A549 (cell line): ENCODE results near the gene NAA60. TPM values are rescaled to one million over a fixed set of nuclear protein-coding genes. Genes with fewer than 3 reads are reported as not detected.

Experiments
- ATAC-seq, 2 experiments: fragments of 200-7000 bp in 1 of 2; fragments of >200 bp in 1 of 2; cut with Nextera tagmentation in 1 of 2; cut with Tn5 transposase in 1 of 2; 3 replicates each; pipeline versions ENCODE4 v1.8.0 to v1.9.1; 2018 to 2020; ENCODE audit warnings: mild to moderate bottlenecking in 1 of 2, moderate library complexity in 1 of 2
- CTCF ChIA-PET: fragments of 300-600 bp; sonication (Branson Sonifier 250); formaldehyde crosslinking; extraction: SDS; loops from one replicate; lab custom pipeline; 2021; ENCODE audit warnings: antibody characterized with exemption, inconsistent platforms; lab: Yijun Ruan, JAX
- POLR2A ChIA-PET: fragments of 350-600 bp; formaldehyde crosslinking; extraction: SDS; loops from one replicate; lab custom pipeline; 2021; ENCODE audit warnings: antibody characterized with exemption, inconsistent platforms; lab: Yijun Ruan, JAX
- DNase-seq, 2 experiments: peaks; one replicate each; pipeline versions ENCODE4 v3.0.0 to v3.0.0-alpha.2; 2011 to 2016; ENCODE audit warnings: low read depth in 1 of 2, low spot score in 1 of 2
- FAIRE-seq: peaks from 2 replicates; lab custom pipeline; 2011; peaks lifted over from hg19 to GRCh38; lab: Jason Lieb, UNC
- H3K27ac ChIP-seq, 2 experiments: fragments of >200 bp; sonication (Bioruptor Twin); formaldehyde crosslinking; 3 replicates each; pipeline ENCODE4 v1.5.1; 2016 to 2017
- H3K4me1 ChIP-seq: fragments of >200 bp; sonication (Bioruptor Twin); formaldehyde crosslinking; 3 replicates; pipeline ENCODE4 v1.6.1; 2016
- H3K4me2 ChIP-seq: fragments of >200 bp; sonication (Bioruptor Twin); formaldehyde crosslinking; 3 replicates; pipeline ENCODE4 v1.6.1; 2016
- H3K4me3 ChIP-seq: fragments of >200 bp; sonication (Bioruptor Twin); formaldehyde crosslinking; 3 replicates; pipeline ENCODE4 v1.5.1; 2016
- H3K9me3 ChIP-seq: fragments of >200 bp; sonication (Bioruptor Twin); formaldehyde crosslinking; 3 replicates; pipeline ENCODE4 v1.6.1; 2016
- BHLHE40 ChIP-seq: IDR thresholded peaks from 2 replicates; pipeline ENCODE4 v1.6.1; 2012; ENCODE audit warnings: low read depth, low read length, inconsistent platforms
- CBX2 ChIP-seq: fragments of 200-600 bp; sonication (generic); IDR thresholded peaks from 2 replicates; pipeline ENCODE4 v1.6.1; 2016; ENCODE audit warnings: low read depth, mild to moderate bottlenecking, borderline replicate concordance
- CHD4 ChIP-seq: fragments of 200-600 bp; sonication (generic); IDR thresholded peaks from 2 replicates; pipeline ENCODE4 v1.6.1; 2016; ENCODE audit warnings: antibody characterized with exemption, mild to moderate bottlenecking, borderline replicate concordance
- EHF ChIP-seq: fragments of 250-450 bp; sonication (Bioruptor Pico); IDR thresholded peaks from 2 replicates; pipeline ENCODE4 v1.5.0; 2020; ENCODE audit warnings: mild to moderate bottlenecking
- ESRRA ChIP-seq: fragments of 150-350 bp; IDR thresholded peaks from 2 replicates; pipeline ENCODE4 v1.6.1; 2014; ENCODE audit warnings: mild to moderate bottlenecking, low read length, borderline replicate concordance
- HMGXB4 ChIP-seq: fragments of 250-450 bp; sonication (Bioruptor Pico); IDR thresholded peaks from 2 replicates; pipeline ENCODE4 v1.5.0; 2021; ENCODE audit warnings: mild to moderate bottlenecking, moderate library complexity, borderline replicate concordance
- HOXB13 ChIP-seq: fragments of 250-450 bp; sonication (Bioruptor Pico); IDR thresholded peaks from 2 replicates; pipeline ENCODE4 v1.5.0; 2020; ENCODE audit warnings: low read depth, mild to moderate bottlenecking, moderate library complexity
- MAFK ChIP-seq: fragments of 450-650 bp; IDR thresholded peaks from 2 replicates; pipeline ENCODE4 v1.6.1; 2014; ENCODE audit not compliant: partially characterized antibody
- MAX ChIP-seq: IDR thresholded peaks from 2 replicates; pipeline ENCODE4 v1.6.1; 2012
- MYC ChIP-seq: IDR thresholded peaks from 2 replicates; pipeline ENCODE4 v1.6.1; 2012; ENCODE audit warnings: mild to moderate bottlenecking, inconsistent platforms, low read length, improper control_type of control experiment, borderline replicate concordance
- NR3C1 ChIP-seq: fragments of >200 bp; sonication (Bioruptor Twin); formaldehyde crosslinking; IDR thresholded peaks from 3 replicates; pipeline ENCODE4 v1.6.1; 2017
- POLR2AphosphoS2 ChIP-seq: conservative IDR thresholded peaks from 2 replicates; pipeline ENCODE4 v1.6.1; 2012; ENCODE audit warnings: low read length, improper control_type of control experiment, inconsistent platforms
- RARB ChIP-seq: fragments of 250-450 bp; sonication (Bioruptor Pico); IDR thresholded peaks from 2 replicates; pipeline ENCODE4 v1.8.0; 2021; ENCODE audit warnings: mild to moderate bottlenecking, moderate library complexity
- RCOR1 ChIP-seq: fragments of 150-350 bp; IDR thresholded peaks from 2 replicates; pipeline ENCODE4 v1.6.1; 2014; ENCODE audit warnings: antibody characterized with exemption, low read length, low read depth
- RFX5 ChIP-seq: fragments of 450-650 bp; IDR thresholded peaks from 2 replicates; pipeline ENCODE4 v1.7.1; 2014; ENCODE audit warnings: antibody characterized with exemption, mild to moderate bottlenecking, moderate library complexity
- RNF2 ChIP-seq: fragments of 200-600 bp; sonication (generic); IDR thresholded peaks from 2 replicates; pipeline ENCODE4 v1.6.1; 2016; ENCODE audit warnings: low read depth, mild to moderate bottlenecking, antibody characterized with exemption, moderate library complexity, borderline replicate concordance
- SMC3 ChIP-seq: fragments of >200 bp; sonication (Bioruptor Twin); formaldehyde crosslinking; IDR thresholded peaks from 3 replicates; pipeline ENCODE4 v1.6.1; 2018; ENCODE audit warnings: inconsistent platforms
- TFCP2L1 ChIP-seq: fragments of 250-450 bp; sonication (Bioruptor Pico); IDR thresholded peaks from 2 replicates; pipeline ENCODE4 v1.5.0; 2021; ENCODE audit warnings: mild to moderate bottlenecking
- ZSCAN20 ChIP-seq: fragments of 250-450 bp; sonication (Bioruptor Pico); IDR thresholded peaks from 2 replicates; pipeline ENCODE4 v1.8.0; 2022; ENCODE audit warnings: mild to moderate bottlenecking, moderate library complexity
- WGBS: methylation state at CpG from one replicate; pipeline ENCODE4 v1.1.6; 2017; ENCODE audit errors: missing lambda C conversion rate; 5-methylcytosine and 5-hydroxymethylcytosine counted together
- polyA plus RNA-seq, 4 experiments: library from polyadenylated mRNA; depleted of rRNA in 3 of 4; stranded (reverse); fragments of >200 nt; fragmentation: RNase III in 1 of 4; extraction: RNeasy Plus Mini Kit Qiagen cat#74134 plus additional on column Dnase treatment in 1 of 4; gene quantifications; 2 replicates in 3 of 4; 3 replicates in 1 of 4; pipeline ENCODE4 v1.2.3, GENCODE V29; 2011 to 2017
- TF ChIP-seq, protein P1 (sequence below): IDR thresholded peaks from 2 replicates; pipeline ENCODE4 v1.6.1; 2012
- TF ChIP-seq, protein P2 (sequence below): fragments of 250-450 bp; sonication (Bioruptor Pico); IDR thresholded peaks from 2 replicates; pipeline ENCODE4 v1.5.0; 2020; ENCODE audit warnings: low read depth, mild to moderate bottlenecking, moderate library complexity

NAA60 gene
- polyA plus RNA-seq, 2 of the 4 experiments (the other 2 are of a cell fraction) = 41.6 to 43.9 TPM

- Histone ChIP-seq H3K9me3 (no peaks in the 10 kb centered on the region), H3K4me2 (no peak overlapping the region), H3K4me1 (no peaks in the 10 kb centered on the region), H3K27ac (no peak overlapping the region), H3K4me3 (no peak overlapping the region)
- FAIRE-seq (no peak), DNase-seq (no peak), ATAC-seq (peak; percentile 17 to 31; a peak in 3 of 6 replicates)
- CTCF ChIA-PET = no interaction called here
- TF ChIP-seq HMGXB4 (CRISPR knock-in tag) = no peak
- TF ChIP-seq MYC = no peak
- no peak for TF ChIP-seq BHLHE40
- TF ChIP-seq HOXB13 = no peak
- no peak for TF ChIP-seq CHD4
- no peak for TF ChIP-seq RARB (CRISPR knock-in tag)
- no peak for TF ChIP-seq POLR2AphosphoS2
- TF ChIP-seq CBX2 = no peak
- no peak for TF ChIP-seq ZSCAN20 (CRISPR knock-in tag)
- TF ChIP-seq EHF (CRISPR knock-in tag) = no peak
- TF ChIP-seq SMC3 = no peak
- no peak for TF ChIP-seq ESRRA
- TF ChIP-seq MAFK = no peak
- TF ChIP-seq RCOR1 = no peak
- TF ChIP-seq, protein P1, sequence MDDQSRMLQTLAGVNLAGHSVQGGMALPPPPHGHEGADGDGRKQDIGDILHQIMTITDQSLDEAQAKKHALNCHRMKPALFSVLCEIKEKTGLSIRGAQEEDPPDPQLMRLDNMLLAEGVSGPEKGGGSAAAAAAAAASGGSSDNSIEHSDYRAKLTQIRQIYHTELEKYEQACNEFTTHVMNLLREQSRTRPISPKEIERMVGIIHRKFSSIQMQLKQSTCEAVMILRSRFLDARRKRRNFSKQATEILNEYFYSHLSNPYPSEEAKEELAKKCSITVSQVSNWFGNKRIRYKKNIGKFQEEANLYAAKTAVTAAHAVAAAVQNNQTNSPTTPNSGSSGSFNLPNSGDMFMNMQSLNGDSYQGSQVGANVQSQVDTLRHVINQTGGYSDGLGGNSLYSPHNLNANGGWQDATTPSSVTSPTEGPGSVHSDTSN = no peak
- WGBS = 91% methylated on average over 22 of the region's 24 CpGs
- POLR2A ChIA-PET = interaction anchor here (1.2 kb wide), 1 partner anchor 31 kb away, joined by 5 read pairs; no protein-coding TSS in a partner anchor
Observed at GRCh38 chr16:3487521-3488410, 44.3 kb downstream of the NAA60 start.

DNA sequence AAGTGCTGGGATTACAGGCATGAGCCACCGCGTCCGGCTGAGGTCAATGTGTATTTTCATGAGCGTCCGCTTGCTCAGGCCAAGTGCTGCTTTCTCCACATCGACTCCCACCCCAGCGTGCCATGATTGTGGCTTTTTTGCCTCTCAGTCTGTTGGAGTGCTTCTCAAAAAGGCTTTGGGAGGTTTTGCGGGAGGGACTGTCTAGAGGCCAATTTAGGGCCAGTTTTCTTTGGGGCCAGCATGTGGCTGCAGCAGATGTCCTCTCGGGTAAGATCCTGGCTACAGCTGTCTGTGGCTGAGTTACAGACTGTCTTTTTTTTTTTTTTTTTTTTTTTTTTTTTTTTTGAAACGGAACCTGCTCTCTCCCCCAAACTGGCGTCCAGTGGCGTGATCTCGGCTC lies 45.3 kb downstream of the NAA60 start:
- 72% methylated on average over 9 of the region's 13 CpGs for WGBS
- ChIA-PET CTCF (interaction anchor here (0.7 kb wide), 1 partner anchor 160 kb away, joined by 3 read pairs; no protein-coding TSS in a partner anchor), POLR2A (interaction anchor here (1.2 kb wide), 1 partner anchor 32 kb away, joined by 5 read pairs; no protein-coding TSS in a partner anchor)
- ATAC-seq = no peak
- Histone ChIP-seq H3K27ac (no peak overlapping the region), H3K9me3 (no peaks in the 10 kb centered on the region)
- no peak for TF ChIP-seq NR3C1
- TF ChIP-seq MAX = no peak
- TF ChIP-seq, protein P2, sequence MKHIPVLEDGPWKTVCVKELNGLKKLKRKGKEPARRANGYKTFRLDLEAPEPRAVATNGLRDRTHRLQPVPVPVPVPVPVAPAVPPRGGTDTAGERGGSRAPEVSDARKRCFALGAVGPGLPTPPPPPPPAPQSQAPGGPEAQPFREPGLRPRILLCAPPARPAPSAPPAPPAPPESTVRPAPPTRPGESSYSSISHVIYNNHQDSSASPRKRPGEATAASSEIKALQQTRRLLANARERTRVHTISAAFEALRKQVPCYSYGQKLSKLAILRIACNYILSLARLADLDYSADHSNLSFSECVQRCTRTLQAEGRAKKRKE = no peak
- no peak for TF ChIP-seq RNF2
- TF ChIP-seq TFCP2L1 = no peak
- TF ChIP-seq RFX5 = no peak
- TF ChIP-seq, all 56 proteins: peak for 0
- FAIRE-seq (no peak), DNase-seq (no peak)
- H3K4me3 ChIP-seq = no peak overlapping the region
- no peak overlapping the region for H3K4me2 ChIP-seq
- H3K4me1 ChIP-seq = no peaks in the 10 kb centered on the region
